Breast epithelium (tissue), 3 donors: ENCODE data around the gene TJP1.

Experiments used
- CTCF ChIP-seq, 3 donors: fragments of 450-650 bp; IDR thresholded peaks; one replicate each; pipeline ENCODE4 v1.5.1; 2016 to 2017; ENCODE audit warnings: antibody characterized with exemption in 3 of 3, mild to moderate bottlenecking in 3 of 3, moderate library complexity in 3 of 3
- POLR2A ChIP-seq: fragments of 450-650 bp; IDR thresholded peaks from one replicate; pipeline ENCODE4 v1.6.1; 2016; ENCODE audit warnings: antibody characterized with exemption, mild to moderate bottlenecking, moderate library complexity

GRCh38 chr15:29689287-29689986 is 132.8 kb downstream of the TJP1 start:
- TF ChIP-seq CTCF (IDR thresholded peaks at IDR 0.05) = no peak
- no peak for TF ChIP-seq POLR2A
